Stimulated activated naive CD8-positive, alpha-beta T cell treated with anti-CD3 and anti-CD28 coated beads, Interleukin-15, amount 100 ng/mL, for 72 hours (primary cell): ENCODE measurements around the gene ARMH2.
"Not testable (repeated sequence)": the region's sequence is repeated elsewhere in the genome, so short reads cannot be mapped to it uniquely, and the experiment has no call there.

Experiments used
- ATAC-seq: fragments of 150-1000 bp; cut with Tn5 transposase; 2 replicates; pipeline ENCODE4 v1.10.0; 2021; ENCODE audit warnings: mild to moderate bottlenecking, moderate library complexity
- DNase-seq, 2 donors: peaks; one replicate each; pipeline ENCODE4 v3.0.0; 2021 to 2022
- H3K27ac Mint-ChIP-seq, 2 donors: one replicate each; pipeline ENCODE4 v1.8.0; 2022; ENCODE audit warnings: mild to moderate bottlenecking in 2 of 2, mixed read lengths in 2 of 2, moderate library complexity in 2 of 2
- H3K27me3 Mint-ChIP-seq: one replicate; pipeline ENCODE4 v1.8.0; 2022; ENCODE audit warnings: mixed read lengths
- H3K4me1 Mint-ChIP-seq: one replicate; pipeline ENCODE4 v1.8.0; 2022; ENCODE audit warnings: mild to moderate bottlenecking, mixed read lengths
- H3K4me3 Mint-ChIP-seq, 2 donors: one replicate each; pipeline ENCODE4 v1.8.0; 2022; ENCODE audit warnings: mild to moderate bottlenecking in 2 of 2, mixed read lengths in 2 of 2, moderate library complexity in 1 of 2
- H3K9me3 Mint-ChIP-seq, 2 donors: one replicate each; pipeline ENCODE4 v1.8.0; 2022; ENCODE audit warnings: mixed read lengths in 2 of 2

The ARMH2 gene

DNA sequence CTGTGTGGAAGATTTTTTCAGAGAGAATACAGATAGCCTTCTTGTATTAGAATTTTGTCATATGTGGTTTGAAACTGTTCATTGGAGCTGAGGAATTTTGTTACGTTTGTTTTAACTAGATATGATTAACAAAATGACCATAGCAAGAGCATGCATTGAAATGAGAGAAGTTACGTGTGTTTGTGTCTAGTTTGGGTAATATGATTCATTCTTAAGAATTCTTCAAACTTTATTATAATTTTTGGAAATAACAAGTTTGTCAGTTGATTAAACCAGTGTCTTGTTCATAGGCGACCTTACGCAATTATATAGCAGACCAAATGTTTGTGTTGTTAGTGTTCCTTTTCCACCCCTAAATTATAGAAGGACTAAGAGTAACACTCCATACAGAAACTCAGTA lies 18.5 kb downstream of the ARMH2 start:
- no peaks in the 10 kb centered on the region for H3K27me3 Mint-ChIP-seq
- H3K9me3 Mint-ChIP-seq, result no peaks in the 10 kb centered on the region
- H3K4me3 Mint-ChIP-seq, result no peak overlapping the region
- DNase-seq (no peak), ATAC-seq (no peak)
- H3K4me1 Mint-ChIP-seq, result peaks cover 42% of the 10 kb centered on the region
- no peak overlapping the region for H3K27ac Mint-ChIP-seq

DNA sequence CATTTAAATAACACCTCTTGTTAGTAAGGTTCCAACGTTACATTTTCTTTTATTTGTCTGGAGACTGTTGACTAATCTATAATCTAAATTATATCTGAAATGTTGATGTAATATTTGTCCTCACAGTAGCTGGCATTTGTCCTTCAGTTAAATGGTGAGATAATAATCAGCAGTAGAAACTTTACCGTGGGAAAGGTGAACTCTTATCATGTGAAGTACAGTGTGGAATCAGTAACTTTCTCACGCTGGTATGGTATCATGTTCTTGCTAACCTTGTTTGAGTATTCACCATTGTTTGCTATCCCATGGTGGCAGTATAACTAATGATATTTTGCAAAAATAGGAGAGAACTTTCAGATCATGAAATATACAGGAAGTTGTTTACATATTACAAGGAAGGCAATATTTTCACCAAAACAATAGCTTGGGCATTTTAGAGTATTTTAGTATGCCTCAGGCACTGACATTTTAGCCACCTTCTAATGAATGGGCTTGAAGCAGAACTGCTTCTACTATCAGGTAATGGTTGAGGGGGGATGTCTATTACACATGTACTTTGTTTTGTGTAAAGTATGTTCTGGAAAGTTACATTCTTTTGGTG lies 19.2 kb downstream of the ARMH2 start:
- Mint-ChIP-seq H3K4me1 (peaks cover 42% of the 10 kb centered on the region), H3K4me3 (no peak overlapping the region), H3K9me3 (no peaks in the 10 kb centered on the region), H3K27ac (no peak overlapping the region), H3K27me3 (no peaks in the 10 kb centered on the region)
- ATAC-seq, result no peak
- DNase-seq, result no peak

DNA sequence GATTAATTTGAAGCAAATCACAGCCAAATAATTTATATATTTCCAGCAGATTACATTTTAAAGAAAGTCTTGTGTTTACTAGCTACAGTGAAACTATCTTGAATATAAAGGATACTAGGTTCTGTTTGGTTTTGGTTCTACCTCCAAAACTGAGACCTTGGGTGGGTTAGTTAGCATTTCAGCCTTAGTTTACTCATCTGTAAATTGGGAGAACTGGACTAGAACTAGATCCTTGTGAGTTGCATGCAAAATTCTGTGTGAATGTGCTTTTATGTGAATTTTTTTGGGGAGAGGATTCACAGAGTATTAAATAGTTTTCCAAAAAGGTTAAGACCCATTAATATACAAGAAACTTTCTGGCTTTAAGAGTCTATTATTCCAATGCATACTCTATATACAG lies 19.8 kb downstream of the ARMH2 start:
- Mint-ChIP-seq H3K4me3 (peak overlapping the region in 1 of 2 donors; percentile 7), H3K9me3 (no peaks in the 10 kb centered on the region), H3K4me1 (peaks cover 42% of the 10 kb centered on the region), H3K27me3 (no peaks in the 10 kb centered on the region), H3K27ac (no peak overlapping the region)
- DNase-seq, result no peak
- no peak for ATAC-seq

DNA sequence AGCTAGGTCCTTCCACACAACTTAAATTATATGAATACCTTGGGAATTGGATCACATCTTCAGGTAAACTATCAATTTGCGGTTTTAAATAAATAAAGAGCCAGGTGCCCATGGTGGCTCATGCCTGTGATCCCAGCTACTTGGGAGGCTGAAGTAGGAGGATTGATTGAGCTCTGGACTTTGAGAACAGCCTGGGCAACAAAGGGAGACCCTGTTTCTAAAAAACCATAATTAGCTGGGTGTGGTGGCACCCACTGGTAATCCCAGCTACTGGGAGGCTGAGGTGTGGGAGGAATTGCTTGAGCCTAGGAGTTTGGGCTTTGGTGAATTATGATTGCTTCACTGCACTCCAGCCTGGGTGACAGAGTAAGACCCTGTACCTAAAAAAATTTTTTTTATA lies 20.6 kb downstream of the ARMH2 start:
- Mint-ChIP-seq H3K27me3 (no peaks in the 10 kb centered on the region), H3K4me1 (peaks cover 42% of the 10 kb centered on the region), H3K9me3 (no peaks in the 10 kb centered on the region), H3K27ac (no peak overlapping the region), H3K4me3 (peak overlapping the region; percentile 29 to 90)
- ATAC-seq (no peak), DNase-seq (no peak)

DNA sequence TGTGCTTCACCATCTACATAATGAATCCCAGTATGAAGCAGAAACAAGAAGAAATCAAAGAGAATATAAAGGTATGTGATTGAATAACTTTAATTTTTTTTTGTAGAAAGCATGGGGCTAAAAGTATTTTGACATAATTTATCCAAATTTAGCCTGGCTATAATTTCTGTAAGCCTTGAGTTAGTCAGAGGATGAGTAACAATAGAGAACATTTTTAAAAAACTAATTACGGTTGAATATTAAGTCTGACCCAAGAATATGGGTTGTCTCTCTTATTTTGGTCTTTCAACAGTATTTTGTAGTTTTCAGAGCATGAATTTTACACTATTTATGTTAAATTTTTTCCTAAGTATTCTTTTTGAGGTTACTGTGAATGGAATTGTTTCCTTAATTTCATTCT lies 21.5 kb downstream of the ARMH2 start:
- peak overlapping the region in 1 of 2 donors; percentile 90 for H3K4me3 Mint-ChIP-seq
- H3K4me1 Mint-ChIP-seq, result peaks cover 39% of the 10 kb centered on the region
- no peak for ATAC-seq
- no peak for DNase-seq
- no peak overlapping the region for H3K27ac Mint-ChIP-seq
- no peaks in the 10 kb centered on the region for H3K27me3 Mint-ChIP-seq
- no peaks in the 10 kb centered on the region for H3K9me3 Mint-ChIP-seq

DNA sequence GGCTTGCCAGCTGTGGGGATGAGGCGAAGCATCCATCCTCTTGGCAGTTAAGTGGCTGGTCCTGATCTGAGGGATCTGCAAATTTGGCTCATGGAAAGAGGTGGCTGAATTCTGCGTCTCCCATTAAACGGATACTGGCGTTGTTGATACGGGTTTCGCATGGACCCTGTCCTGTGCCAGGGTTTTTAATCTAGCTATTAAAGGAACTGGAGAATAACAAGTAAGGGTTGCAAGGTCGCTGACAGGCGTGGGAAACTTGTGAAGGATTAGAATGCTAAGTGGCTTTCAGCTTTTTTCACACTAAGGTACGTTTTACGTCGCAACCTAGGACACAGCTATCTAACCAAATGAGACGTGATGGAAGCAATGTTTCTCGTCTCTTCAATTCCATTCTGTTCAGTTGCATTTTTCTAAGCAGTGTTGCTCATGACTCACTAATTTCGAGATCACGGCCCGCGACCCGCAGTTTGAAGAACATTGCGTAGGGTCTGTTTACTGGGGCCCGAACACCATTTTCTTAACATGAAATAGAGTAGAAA lies 23.1 kb downstream of the ARMH2 start:
- H3K27me3 Mint-ChIP-seq, result no peaks in the 10 kb centered on the region
- DNase-seq, result peak in 1 of 2 donors; percentile 35
- peak; percentile 10 for ATAC-seq
- H3K4me1 Mint-ChIP-seq, result peaks cover 32% of the 10 kb centered on the region
- peak overlapping the region; percentile 97 to 100 for H3K27ac Mint-ChIP-seq
- H3K4me3 Mint-ChIP-seq, result peak overlapping the region; percentile 90 to 98
- no peaks in the 10 kb centered on the region for H3K9me3 Mint-ChIP-seq

DNA sequence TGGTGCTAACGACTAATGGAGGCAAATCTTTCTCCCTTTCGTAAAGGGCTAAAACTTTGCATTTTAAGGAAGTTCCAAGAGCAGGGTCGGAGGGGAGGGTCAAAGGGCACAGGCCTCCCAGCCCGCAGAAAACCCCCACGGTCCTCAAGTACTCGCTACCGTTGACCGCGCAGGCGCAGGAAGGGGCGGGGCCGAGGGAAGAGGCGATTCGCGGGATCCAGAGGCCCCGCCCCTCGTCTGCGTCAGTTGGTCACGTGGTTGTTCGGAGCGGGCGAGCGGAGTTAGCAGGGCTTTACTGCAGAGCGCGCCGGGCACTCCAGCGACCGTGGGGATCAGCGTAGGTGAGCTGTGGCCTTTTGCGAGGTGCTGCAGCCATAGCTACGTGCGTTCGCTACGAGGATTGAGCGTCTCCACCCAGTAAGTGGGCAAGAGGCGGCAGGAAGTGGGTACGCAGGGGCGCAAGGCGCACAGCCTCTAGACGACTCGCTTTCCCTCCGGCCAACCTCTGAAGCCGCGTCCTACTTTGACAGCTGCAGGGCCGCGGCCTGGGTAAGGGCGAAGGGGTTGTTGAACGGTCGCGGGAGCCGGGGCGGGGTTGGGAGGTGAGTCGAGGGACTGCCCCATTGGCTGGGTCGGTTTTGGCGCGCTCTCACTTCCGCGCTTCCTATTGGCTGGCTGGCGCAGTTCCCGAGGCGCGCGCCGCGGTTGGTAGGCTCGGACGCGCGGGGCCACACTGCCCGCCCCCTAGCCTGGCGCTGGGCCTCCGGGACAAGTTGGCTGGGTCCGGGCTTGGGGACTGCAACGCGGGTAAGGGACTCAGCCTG lies 23.8 kb downstream of the ARMH2 start, which contains the start of gene GMNN:
Gene GMNN (plus strand): TSS at position 242 of the 824 bp plus-strand sequence. CDS start 2,310 bp downstream, outside the sequence.
- ATAC-seq (peak; percentile 95), DNase-seq (peak; percentile 96 to 97)
- peaks cover 28% of the 10 kb centered on the region for H3K4me1 Mint-ChIP-seq
- H3K9me3 Mint-ChIP-seq, result no peaks in the 10 kb centered on the region
- H3K27me3 Mint-ChIP-seq, result no peaks in the 10 kb centered on the region
- H3K4me3 Mint-ChIP-seq, result peak within 1 kb of the TSS; percentile 90 to 98
- peak within 1 kb of the TSS; percentile 97 to 100 for H3K27ac Mint-ChIP-seq

DNA sequence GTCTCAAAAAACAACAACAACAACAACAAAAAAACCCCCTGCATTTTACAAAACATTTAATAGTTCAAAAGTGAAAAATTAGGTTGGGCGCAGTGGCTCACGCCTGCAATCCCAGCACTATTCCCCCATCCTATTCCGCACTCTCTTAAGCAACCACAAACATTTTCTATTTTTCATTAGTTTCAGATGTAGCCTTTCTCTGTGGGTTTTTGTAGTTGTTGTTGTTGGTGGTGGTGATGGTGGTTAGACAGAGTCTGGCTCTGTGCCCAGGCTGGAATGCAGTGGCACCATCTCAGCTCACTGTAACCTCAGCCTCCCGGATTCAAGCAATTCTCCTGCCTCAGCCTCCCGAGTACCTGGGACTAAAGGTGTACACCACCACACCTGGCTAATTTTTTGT lies 30.4 kb downstream of the ARMH2 start:
- DNase-seq, result no peak

DNA sequence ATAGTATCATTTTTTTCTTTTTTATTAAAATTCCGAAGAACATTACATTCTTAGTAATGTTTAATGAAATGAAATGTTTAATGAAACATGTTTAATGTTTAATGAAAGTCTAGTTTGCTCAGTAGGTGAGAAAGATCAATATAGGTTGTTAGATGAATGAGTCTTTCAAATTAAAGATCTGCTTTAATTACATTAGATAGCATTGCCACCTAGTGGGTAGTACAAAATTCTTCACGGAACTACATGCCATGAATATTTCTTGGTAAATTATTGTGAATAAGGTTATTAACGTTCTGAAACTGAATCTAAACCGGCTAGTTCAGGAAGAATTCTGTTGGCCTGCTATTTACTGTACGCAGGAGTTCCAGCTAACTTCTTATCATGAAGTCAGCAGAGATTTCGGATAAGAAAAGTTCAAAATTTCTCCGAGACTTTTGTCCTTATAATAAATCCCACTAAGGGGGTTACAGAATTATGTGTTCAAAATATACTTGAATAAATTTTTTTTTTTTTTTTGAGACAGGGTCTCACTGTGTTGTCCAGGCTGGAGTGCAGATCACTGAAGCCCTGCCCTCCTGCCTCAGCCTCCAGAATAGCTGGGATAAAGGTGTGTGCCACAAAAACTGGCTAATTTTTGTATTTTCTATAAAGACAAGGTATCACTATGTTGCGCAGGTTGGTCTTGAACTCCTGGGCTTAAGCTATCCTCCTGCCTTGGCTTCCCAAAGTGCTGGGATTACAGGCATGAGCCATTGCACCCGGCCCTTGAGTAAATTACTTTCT lies 31.8 kb downstream of the ARMH2 start:
- peaks cover 10% of the 10 kb centered on the region for H3K4me1 Mint-ChIP-seq
- ATAC-seq (peak; percentile 74), DNase-seq (no peak)
- H3K9me3 Mint-ChIP-seq, result no peaks in the 10 kb centered on the region
- no peaks in the 10 kb centered on the region for H3K27me3 Mint-ChIP-seq
- H3K4me3 Mint-ChIP-seq, result no peak overlapping the region
- no peak overlapping the region for H3K27ac Mint-ChIP-seq

More for the DNA sequence above, 30.4 kb downstream of the ARMH2 start:
- Mint-ChIP-seq H3K9me3 (no peaks in the 10 kb centered on the region), H3K27ac (no peak overlapping the region), H3K4me3 (no peak overlapping the region), H3K4me1 (peaks cover 7% of the 10 kb centered on the region), H3K27me3 (no peaks in the 10 kb centered on the region)
- ATAC-seq, result no peak

DNA sequence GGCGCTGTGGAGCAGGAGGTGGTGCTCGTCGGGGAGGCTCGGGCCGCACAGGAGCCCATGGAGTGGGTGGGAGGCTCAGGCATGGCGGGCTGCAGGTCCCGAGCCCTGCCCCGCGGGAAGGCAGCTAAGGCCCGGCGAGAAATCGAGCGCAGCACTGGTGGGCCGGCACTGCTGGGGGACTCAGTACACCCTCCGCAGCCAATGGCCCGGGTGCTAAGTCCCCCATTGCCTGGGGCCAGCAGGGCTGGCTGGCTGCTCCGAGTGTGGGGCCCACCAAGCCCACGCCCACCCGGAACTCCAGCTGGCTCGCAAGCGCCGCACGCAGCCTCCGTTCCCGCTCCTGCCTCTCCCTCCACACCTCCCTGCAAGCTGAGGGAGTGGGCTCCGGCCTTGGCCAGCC lies 32.7 kb downstream of the ARMH2 start:
- not testable (repeated sequence) for DNase-seq, H3K9me3 Mint-ChIP-seq, ATAC-seq, H3K27me3 Mint-ChIP-seq, H3K27ac Mint-ChIP-seq, H3K4me3 Mint-ChIP-seq
- peaks cover 13% of the 10 kb centered on the region for H3K4me1 Mint-ChIP-seq

DNA sequence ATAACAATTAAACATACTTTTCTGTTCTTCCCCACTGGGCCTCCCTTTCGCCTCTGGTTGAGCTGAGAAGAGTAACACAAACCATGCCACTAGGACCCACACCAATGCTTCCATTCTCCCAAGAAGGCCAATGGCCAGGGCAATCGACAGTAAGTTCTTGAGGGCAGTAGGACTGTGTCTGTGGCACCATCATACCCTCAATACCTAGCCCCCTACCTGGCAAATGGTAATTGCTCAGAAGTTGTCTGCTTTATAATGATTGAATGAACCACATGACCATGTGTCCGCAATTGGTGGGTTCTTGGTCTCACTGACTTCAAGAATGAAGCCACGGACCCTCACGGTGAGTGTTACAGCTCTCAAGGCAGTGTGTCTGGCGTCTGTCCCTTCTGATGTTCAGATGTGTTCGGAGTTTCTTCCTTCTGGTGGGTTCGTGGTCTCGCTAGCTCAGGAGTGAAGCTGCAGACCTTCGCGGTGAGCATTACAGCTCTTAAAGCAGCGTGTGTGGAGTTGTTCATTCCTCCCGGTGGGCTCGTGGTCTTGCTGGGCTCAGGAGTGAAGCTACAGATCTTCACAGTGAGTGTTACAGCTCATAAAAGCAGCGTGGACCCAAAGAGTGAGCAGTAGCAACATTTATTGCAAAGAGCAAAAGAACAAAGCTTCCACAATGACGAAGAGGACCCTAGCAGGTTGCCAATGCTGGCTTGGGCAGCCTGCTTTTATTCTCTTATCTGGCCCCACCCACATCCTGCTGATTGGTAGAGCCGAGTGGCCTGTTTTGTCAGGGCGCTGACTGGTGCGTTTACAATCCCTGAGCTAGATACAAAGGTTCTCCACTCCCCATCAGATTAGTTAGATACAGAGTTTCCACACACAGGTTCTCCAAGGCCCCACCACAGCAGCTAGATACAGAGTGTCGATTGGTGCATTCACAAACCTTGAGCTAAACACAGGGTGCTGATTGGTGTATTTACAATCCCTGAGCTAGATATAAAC lies 33.6 kb downstream of the ARMH2 start:
- Mint-ChIP-seq H3K4me1 (peaks cover 13% of the 10 kb centered on the region), H3K4me3 (peak overlapping the region in 1 of 2 donors; percentile 16), H3K27ac (peak overlapping the region in 1 of 2 donors; percentile 79)
- H3K9me3 Mint-ChIP-seq, H3K27me3 Mint-ChIP-seq, DNase-seq, ATAC-seq: not testable (repeated sequence)

DNA sequence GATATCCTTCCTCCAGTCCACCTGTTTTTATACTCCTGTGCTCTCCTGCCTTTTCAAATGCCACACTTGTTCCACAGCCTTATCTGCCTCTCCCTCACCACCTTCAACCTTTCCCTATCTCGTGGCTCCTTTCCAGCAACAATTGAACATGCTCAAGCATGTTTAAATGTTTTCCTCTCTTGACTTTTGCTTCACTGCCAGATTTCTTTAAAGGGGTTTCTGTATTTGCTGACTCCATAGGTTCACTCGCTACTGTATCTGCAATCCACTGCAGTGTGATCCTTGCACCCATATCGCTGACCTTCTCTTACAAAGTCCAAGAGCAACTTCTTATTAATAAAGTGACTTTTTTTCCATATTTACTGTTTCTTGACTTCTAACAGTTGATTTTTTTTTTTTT lies 35.1 kb downstream of the ARMH2 start:
- Mint-ChIP-seq H3K27ac (peak overlapping the region in 1 of 2 donors; percentile 13), H3K27me3 (no peaks in the 10 kb centered on the region)
- no peak for ATAC-seq

DNA sequence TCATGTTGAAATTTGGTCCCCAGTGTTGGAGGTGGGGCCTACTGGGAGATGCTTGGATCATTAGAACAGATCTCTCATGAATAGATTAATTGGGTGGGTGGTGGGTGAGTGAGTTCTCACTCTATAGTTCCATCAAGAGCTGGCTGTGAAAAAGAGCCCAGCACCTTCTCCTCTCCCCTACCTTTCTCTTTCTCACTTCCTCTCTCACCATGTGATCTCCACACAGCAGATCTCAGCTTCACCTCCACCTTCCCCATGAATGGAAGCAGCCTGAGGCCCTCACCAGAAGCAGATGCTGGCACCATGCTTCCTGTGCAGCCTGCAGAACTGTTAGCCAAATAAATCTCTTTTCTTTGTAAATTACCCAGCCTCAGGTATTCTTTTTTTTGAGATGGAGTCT lies 36.9 kb downstream of the ARMH2 start:
- H3K4me3 Mint-ChIP-seq, result no peak overlapping the region
- no peak for DNase-seq
- peaks cover 13% of the 10 kb centered on the region for H3K4me1 Mint-ChIP-seq
- peak overlapping the region in 1 of 2 donors; percentile 59 for H3K27ac Mint-ChIP-seq
- H3K9me3 Mint-ChIP-seq, result no peaks in the 10 kb centered on the region
- no peak for ATAC-seq
- H3K27me3 Mint-ChIP-seq, result no peaks in the 10 kb centered on the region

More for the DNA sequence above, 35.1 kb downstream of the ARMH2 start:
- Mint-ChIP-seq H3K9me3 (no peaks in the 10 kb centered on the region), H3K4me3 (no peak overlapping the region), H3K4me1 (peaks cover 13% of the 10 kb centered on the region)
- no peak for DNase-seq

DNA sequence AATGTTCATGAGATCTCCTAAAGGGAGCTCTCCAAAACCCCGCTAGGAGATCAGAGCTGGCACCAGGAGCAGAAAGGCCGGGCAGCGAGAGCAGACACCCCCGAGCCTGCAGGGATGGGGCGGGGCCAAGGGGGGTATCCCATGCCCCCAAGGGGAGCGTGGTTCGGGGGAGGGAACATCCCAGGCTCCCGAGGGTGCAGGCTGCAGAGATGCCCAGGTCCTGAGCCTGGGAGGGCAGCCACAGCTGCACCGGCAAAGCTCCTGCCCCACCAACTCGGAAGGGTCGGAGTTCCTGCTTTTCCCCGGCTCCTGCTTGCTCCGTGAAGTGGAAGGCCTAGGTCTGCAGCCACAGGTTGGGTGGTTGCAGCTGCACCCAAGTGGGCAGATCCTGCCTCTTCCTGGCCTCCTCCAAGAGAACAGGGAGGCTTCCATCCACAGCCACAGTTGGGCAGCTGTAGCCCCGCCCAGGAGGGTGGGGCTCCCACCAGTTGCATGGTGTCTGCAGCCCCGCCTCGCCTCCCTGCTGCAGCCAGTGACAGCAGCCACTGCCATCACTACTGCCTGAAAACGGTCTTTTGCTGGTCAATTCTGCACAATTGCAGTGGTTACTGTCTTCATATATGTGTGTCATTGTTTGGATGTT lies 37.4 kb downstream of the ARMH2 start:
- H3K4me1 Mint-ChIP-seq, result peaks cover 13% of the 10 kb centered on the region
- no peak overlapping the region for H3K27ac Mint-ChIP-seq

More for the DNA sequence above, 37.4 kb downstream of the ARMH2 start:
- H3K4me3 Mint-ChIP-seq, result no peak overlapping the region
- DNase-seq, result no peak
- ATAC-seq, result peak; percentile 40
- no peaks in the 10 kb centered on the region for H3K27me3 Mint-ChIP-seq
- no peaks in the 10 kb centered on the region for H3K9me3 Mint-ChIP-seq
